Measurements from ENCODE around the gene CYTH2. TPM values are rescaled to one million over a fixed set of nuclear protein-coding genes. Genes with fewer than 3 reads are reported as not detected.

The CYTH2 gene
- total RNA-seq, result 43.6 and 81.6 TPM in 2 replicates

GRCh38 chr19:48469289-48469881, at the start of gene CYTH2:
CYTH2 (plus strand) TSS chr19:48469369; CDS start chr19:48469508, 139 bp downstream.
- no peak for TF ChIP-seq CTCF (conservative IDR thresholded peaks at IDR 0.05; ENCODE audit: low read depth, low read length)
- H3K4me3 ChIP-seq (ENCODE audit: low read depth, low read length), result peak within 1 kb of the TSS; percentile 71
- DNase-seq (ENCODE audit: low read depth), result no peak

- no peak for DNase-seq (ENCODE audit: low read depth)
- no peak for TF ChIP-seq CTCF (conservative IDR thresholded peaks at IDR 0.05; ENCODE audit: low read depth, low read length)
- no peak overlapping the region for H3K4me3 ChIP-seq (ENCODE audit: low read depth, low read length)
These were observed 47.6 kb upstream of the CYTH2 start for GRCh38 chr19:48421548-48421947.

- DNase-seq (ENCODE audit: low read depth), result no peak
- no peak overlapping the region for H3K4me3 ChIP-seq (ENCODE audit: low read depth, low read length)
- TF ChIP-seq CTCF (conservative IDR thresholded peaks at IDR 0.05; ENCODE audit: low read depth, low read length), result no peak
These were observed 44.4 kb upstream of the CYTH2 start for GRCh38 chr19:48424694-48425219.

- no peak for TF ChIP-seq CTCF (conservative IDR thresholded peaks at IDR 0.05; ENCODE audit: low read depth, low read length)
- H3K4me3 ChIP-seq (ENCODE audit: low read depth, low read length), result no peak overlapping the region
- no peak for DNase-seq (ENCODE audit: low read depth)
These were observed 40.5 kb upstream of the CYTH2 start for GRCh38 chr19:48428670-48429069.

- DNase-seq (ENCODE audit: low read depth), result no peak
- H3K4me3 ChIP-seq (ENCODE audit: low read depth, low read length), result no peak overlapping the region
- no peak for TF ChIP-seq CTCF (conservative IDR thresholded peaks at IDR 0.05; ENCODE audit: low read depth, low read length)
These were observed 35.8 kb upstream of the CYTH2 start for GRCh38 chr19:48433337-48433736.

GRCh38 chr19:48436586-48436985, 32.6 kb upstream of the CYTH2 start:
- TF ChIP-seq CTCF (conservative IDR thresholded peaks at IDR 0.05; ENCODE audit: low read depth, low read length), result no peak
- DNase-seq (ENCODE audit: low read depth), result no peak

More at GRCh38 chr19:48436586-48436985, 32.6 kb upstream of the CYTH2 start:
- no peak overlapping the region for H3K4me3 ChIP-seq (ENCODE audit: low read depth, low read length)
